NCI-H187 treated with DMSO at 0.1 percent for 48 hours (cell line): ENCODE measurements around the gene MPRIP.

Experiments
- DNase-seq: peaks from one replicate; lab custom pipeline; 2025; lab: John Stamatoyannopoulos, UW

The MPRIP gene

GRCh38 chr17:17050346-17051345 lies 8.4 kb downstream of the MPRIP start:
- DNase-seq = no peak

- no peak for DNase-seq
These were observed 9.1 kb downstream of the MPRIP start for GRCh38 chr17:17051380-17051779.

GRCh38 chr17:17051791-17052461 lies 9.7 kb downstream of the MPRIP start:
- DNase-seq = no peak

- DNase-seq = no peak
These were observed 10.4 kb downstream of the MPRIP start for GRCh38 chr17:17052462-17053221.

GRCh38 chr17:17053446-17054379 lies 11.5 kb downstream of the MPRIP start:
- no peak for DNase-seq

GRCh38 chr17:17054636-17055035 lies 12.4 kb downstream of the MPRIP start:
- no peak for DNase-seq

- DNase-seq = no peak
These were observed 13.3 kb downstream of the MPRIP start for GRCh38 chr17:17055286-17056155.

GRCh38 chr17:17056156-17056539 lies 13.9 kb downstream of the MPRIP start:
- DNase-seq = no peak

- DNase-seq = no peak
These were observed 14.8 kb downstream of the MPRIP start for GRCh38 chr17:17057057-17057551.

- DNase-seq = no peak
These were observed 16.0 kb downstream of the MPRIP start for GRCh38 chr17:17058304-17058703.

- no peak for DNase-seq
These were observed 17.1 kb downstream of the MPRIP start for GRCh38 chr17:17059301-17059890.

- no peak for DNase-seq
These were observed 18.0 kb downstream of the MPRIP start for GRCh38 chr17:17060001-17060922.

- no peak for DNase-seq
These were observed 18.7 kb downstream of the MPRIP start for GRCh38 chr17:17060930-17061329.

GRCh38 chr17:17061516-17061915 lies 19.3 kb downstream of the MPRIP start:
- no peak for DNase-seq

GRCh38 chr17:17062356-17062755 lies 20.1 kb downstream of the MPRIP start:
- no peak for DNase-seq

- no peak for DNase-seq
These were observed 20.6 kb downstream of the MPRIP start for GRCh38 chr17:17062866-17063265.

GRCh38 chr17:17063546-17064122 lies 21.4 kb downstream of the MPRIP start:
- DNase-seq = no peak

GRCh38 chr17:17064322-17064721 lies 22.1 kb downstream of the MPRIP start:
- DNase-seq = no peak
